Jurkat, Clone E6-1 (cell line): ENCODE results near the gene PLCL2. TPM values are rescaled to one million over a fixed set of nuclear protein-coding genes. Genes with fewer than 3 reads are reported as not detected.

Source experiments
- DNase-seq: peaks from one replicate; pipeline ENCODE4 v3.0.0-alpha.2; 2011; ENCODE audit warnings: low read depth, low spot score
- H3K4me3 ChIP-seq: 2 replicates; pipeline ENCODE4 v1.5.1; 2011; ENCODE audit warnings: mild to moderate bottlenecking, low read length, control low read depth, moderate library complexity
- polyA plus RNA-seq: library from polyadenylated mRNA; unstranded; fragments of >200 nt; gene quantifications from one replicate; pipeline ENCODE4 v1.2.1, GENCODE V29; 2012; ENCODE audit warnings: missing spikeins; ENCODE audit not compliant: insufficient read length, insufficient read depth

PLCL2 gene
- 14.7 TPM for polyA plus RNA-seq

DNA sequence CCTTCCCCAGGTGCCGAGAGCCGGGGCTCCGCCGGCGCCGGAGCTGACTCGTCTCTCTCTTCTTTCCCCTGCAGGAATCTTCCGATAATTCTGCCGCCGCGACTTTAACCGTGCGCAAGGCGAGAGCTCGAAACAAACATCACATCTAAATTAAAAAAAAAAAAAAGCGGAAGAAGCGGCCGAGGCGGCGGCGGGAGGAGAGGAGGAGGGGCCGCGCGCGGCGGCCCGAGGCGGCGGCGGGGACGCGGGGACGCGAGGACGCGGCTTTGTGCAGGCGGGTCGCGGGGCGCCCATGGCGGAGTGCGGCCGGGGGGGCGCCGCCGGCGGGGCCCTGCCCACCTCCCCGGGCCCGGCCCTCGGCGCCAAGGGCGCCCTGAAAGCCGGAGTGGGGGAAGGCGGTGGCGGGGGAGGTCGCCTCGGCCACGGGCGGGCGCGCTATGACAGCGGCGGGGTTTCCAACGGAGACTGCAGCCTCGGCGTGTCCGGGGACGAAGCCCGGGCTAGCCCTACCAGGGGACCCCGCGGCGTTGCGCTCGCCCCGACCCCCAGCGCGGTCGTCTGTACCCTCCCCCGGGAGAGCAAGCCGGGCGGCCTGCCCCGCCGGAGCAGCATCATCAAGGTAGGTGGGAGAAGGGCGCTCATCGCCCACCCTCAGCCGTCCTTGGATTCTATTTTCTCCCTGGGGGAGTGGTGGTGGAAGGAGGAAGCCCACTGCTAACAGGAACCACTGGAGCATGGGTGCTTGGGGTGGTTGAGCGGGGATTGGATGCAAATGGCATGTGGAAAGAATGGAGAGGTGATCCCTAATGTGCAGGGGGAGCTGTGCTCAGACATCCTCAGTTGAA, at the start of gene PLCL2:
TSS of gene PLCL2 (plus strand) at position 208 of the 845 bp plus-strand sequence. CDS start at position 293, 85 bp downstream.
- no peak for DNase-seq
- H3K4me3 ChIP-seq, result peak within 1 kb of the TSS; percentile 82

DNA sequence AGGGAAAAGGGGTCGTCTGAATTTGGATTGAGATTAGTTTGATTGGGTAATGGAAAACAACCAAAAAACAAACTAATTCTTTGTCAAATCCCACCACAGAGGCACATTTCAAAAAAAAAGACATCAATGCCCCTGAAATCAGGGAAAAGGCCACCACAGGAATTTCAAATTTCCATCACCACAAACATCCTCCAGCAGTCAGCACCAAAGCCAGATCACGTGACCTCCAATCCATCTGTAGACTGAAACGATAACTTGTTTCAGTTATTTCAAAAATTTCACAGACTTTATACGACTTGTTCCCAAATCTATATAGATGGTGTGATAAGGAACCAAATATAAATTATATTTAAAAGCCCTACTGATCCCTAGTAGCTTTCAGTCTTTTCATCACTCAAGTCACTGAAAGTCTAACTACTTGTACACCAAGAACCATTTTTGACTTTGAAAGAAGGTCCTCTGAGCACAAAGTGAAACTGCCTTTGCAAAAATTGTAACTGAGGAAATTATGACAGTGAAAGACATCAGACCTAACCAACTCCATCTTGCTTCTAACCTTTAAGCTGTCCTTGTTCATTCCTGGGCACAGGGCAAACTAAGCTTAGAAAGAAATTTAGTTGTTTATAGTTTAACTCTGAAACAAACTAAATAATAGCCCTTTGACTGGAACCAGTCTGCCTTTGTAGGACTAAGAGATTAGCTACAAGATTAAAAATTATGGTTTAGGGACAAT, 48.1 kb upstream of the PLCL2 start:
- no peak for DNase-seq
- H3K4me3 ChIP-seq, result no peak overlapping the region

- H3K4me3 ChIP-seq, result no peak overlapping the region
- no peak for DNase-seq
Observed at GRCh38 chr3:16837602-16838001, 47.2 kb upstream of the PLCL2 start.

GRCh38 chr3:16838561-16838960, 46.2 kb upstream of the PLCL2 start:
- H3K4me3 ChIP-seq, result no peak overlapping the region
- DNase-seq, result no peak

GRCh38 chr3:16839271-16840100, 45.3 kb upstream of the PLCL2 start:
- no peak overlapping the region for H3K4me3 ChIP-seq
- no peak for DNase-seq

- no peak overlapping the region for H3K4me3 ChIP-seq
- DNase-seq, result no peak
Observed at GRCh38 chr3:16840101-16840424, 44.7 kb upstream of the PLCL2 start.

- DNase-seq, result no peak
- peak overlapping the region; percentile 25 for H3K4me3 ChIP-seq
Observed at GRCh38 chr3:16841041-16841753, 43.6 kb upstream of the PLCL2 start.

GRCh38 chr3:16841904-16842271, 42.9 kb upstream of the PLCL2 start:
- H3K4me3 ChIP-seq, result no peak overlapping the region
- peak; percentile 30 for DNase-seq

DNA sequence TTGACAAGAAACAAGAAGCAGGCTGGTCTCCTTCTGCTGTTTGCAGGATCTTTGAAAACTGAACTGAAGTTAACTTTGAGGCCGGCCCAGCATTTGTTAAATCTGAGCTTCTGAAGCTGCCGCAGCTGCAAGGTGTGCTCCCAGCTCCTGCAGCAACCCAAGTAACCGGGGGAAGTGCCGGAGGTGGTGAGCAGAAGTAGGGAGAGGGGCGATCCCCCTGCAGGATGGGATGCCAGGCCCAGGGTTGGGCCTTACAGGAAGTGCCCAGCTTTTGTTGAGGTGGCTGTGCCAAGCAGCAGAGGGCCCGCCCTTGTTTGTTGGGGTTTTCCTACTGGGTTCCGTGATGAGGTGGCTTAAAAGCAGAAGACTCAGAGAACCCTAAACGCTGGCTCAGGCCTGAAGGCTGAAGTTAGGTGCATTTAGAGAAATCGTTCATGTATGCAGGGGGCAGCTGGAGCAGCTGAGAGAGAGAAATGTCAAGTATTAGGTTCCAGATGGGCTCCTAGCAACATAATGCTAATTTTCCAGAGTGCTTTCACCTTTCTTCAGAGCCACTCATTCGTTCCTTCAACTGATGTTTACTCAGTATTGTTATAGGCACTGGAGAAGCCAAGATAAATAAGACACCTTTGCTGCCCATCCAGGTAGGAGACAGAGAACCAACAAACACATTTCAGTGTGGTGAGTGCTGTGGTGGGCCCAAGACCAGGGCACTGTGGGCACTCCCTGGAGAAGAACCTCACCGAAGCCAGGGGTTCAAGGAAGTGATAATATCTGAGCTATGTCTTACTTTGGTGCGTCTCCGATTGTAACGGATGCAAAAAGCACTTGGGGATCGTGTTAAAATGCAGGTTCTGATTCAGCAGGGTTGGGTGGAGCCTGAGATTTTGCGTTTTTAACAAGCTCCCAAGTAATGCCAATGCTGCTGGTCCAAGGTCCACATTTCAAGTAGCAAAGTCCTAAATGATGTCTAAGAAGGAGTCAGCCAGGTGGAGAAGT, 42.2 kb upstream of the PLCL2 start:
- peak; percentile 48 for DNase-seq
- no peak overlapping the region for H3K4me3 ChIP-seq

DNA sequence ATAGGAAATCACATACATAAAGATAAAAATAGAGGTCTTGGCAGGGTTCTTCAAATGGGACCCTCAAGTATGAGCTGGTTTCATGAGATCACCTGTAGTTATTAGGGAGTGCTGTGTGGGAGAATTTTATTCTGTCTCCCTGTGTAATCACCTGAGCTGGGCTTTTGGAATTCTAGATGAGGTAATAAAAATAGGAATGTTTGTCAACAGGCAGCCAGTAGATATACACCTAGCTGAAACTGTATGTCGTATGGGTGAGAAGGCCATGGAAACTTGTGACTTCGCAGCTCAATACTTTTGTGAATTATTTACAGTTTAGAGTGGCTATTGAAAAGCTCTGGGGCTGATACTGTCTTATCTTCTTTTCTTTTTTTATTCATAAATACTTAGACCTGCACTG, 40.5 kb upstream of the PLCL2 start:
- no peak overlapping the region for H3K4me3 ChIP-seq
- no peak for DNase-seq

- no peak overlapping the region for H3K4me3 ChIP-seq
- no peak for DNase-seq
Observed at GRCh38 chr3:16844791-16845190, 40.0 kb upstream of the PLCL2 start.

- no peak for DNase-seq
Observed at GRCh38 chr3:16846373-16847080, 38.2 kb upstream of the PLCL2 start.

GRCh38 chr3:16848007-16848406, 36.7 kb upstream of the PLCL2 start:
- no peak for DNase-seq
- no peak overlapping the region for H3K4me3 ChIP-seq

More at GRCh38 chr3:16846373-16847080, 38.2 kb upstream of the PLCL2 start:
- H3K4me3 ChIP-seq, result no peak overlapping the region

DNA sequence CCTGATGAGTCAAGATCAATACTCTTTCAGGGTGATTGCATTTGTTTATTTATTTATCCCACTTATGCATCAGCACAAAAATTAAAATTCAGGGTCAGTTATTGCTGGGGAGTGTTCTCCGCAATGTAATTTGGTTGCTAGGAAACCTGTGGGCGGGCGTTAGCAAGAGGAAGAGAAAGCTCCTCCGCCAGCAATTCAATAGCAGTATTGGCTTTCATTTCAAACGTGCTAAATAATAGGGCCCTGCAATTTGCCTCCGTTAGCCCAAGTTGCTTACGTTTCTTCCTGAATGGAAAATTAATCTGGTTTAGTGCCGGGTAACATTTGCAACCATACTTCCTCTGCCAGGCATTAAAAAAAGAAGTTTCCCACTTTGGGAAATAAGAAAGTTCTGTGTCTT, 35.5 kb upstream of the PLCL2 start:
- H3K4me3 ChIP-seq, result no peak overlapping the region

GRCh38 chr3:16849795-16850194, 35.0 kb upstream of the PLCL2 start:
- H3K4me3 ChIP-seq, result no peak overlapping the region
- DNase-seq, result no peak

More for the DNA sequence above, 35.5 kb upstream of the PLCL2 start:
- no peak for DNase-seq

DNA sequence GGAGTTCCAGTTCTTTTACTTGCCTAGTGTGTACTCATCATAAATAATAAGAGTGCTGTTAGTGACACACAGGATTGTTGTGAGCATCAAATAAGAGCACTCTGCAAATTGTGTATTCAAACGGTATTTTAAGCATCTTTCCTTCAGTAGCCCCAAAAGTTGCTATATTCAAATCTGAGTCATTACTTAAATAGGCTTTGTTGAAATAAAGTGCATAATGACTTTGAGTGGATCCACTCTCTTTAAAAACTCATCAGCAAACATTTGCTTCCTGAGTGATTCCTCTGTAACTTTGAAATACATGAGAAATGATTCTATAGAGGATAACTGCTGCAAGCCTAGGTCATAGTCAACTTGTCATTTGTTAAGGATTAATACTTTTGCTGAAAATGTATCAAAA, 29.3 kb upstream of the PLCL2 start:
- H3K4me3 ChIP-seq, result no peak overlapping the region
- no peak for DNase-seq

- no peak for DNase-seq
- no peak overlapping the region for H3K4me3 ChIP-seq
Observed at GRCh38 chr3:16860234-16860633, 24.5 kb upstream of the PLCL2 start.
